Measurements from ENCODE around the gene FNDC3A.
A peak's percentile ranks its signal among the peaks of the same experiment; 100 is the strongest.

Gene FNDC3A

GRCh38 chr13:48975856-48976575 lies at the start of gene FNDC3A:
Gene FNDC3A, plus strand, starts transcription at chr13:48975912. Its CDS starts 30,279 bp downstream, at chr13:49006191.
- DNase-seq, result peak; percentile 2

- DNase-seq, result no peak
Observed at GRCh38 chr13:48928757-48929430, 46.8 kb upstream of the FNDC3A start.

- no peak for DNase-seq
Observed at GRCh38 chr13:48930918-48931317, 44.8 kb upstream of the FNDC3A start.

- DNase-seq, result no peak
Observed at GRCh38 chr13:48938308-48938943, 37.3 kb upstream of the FNDC3A start.

GRCh38 chr13:48939728-48940127 lies 36.0 kb upstream of the FNDC3A start:
- DNase-seq, result no peak

GRCh38 chr13:48942131-48942530 lies 33.6 kb upstream of the FNDC3A start:
- no peak for DNase-seq

- DNase-seq, result no peak
Observed at GRCh38 chr13:48944221-48944620, 31.5 kb upstream of the FNDC3A start.

- no peak for DNase-seq
Observed at GRCh38 chr13:48945626-48946025, 30.1 kb upstream of the FNDC3A start.

GRCh38 chr13:48946163-48946562 lies 29.5 kb upstream of the FNDC3A start:
- no peak for DNase-seq

GRCh38 chr13:48949566-48950500 lies 25.9 kb upstream of the FNDC3A start:
- DNase-seq, result no peak

- no peak for DNase-seq
Observed at GRCh38 chr13:48950501-48950875, 25.2 kb upstream of the FNDC3A start.

- DNase-seq, result no peak
Observed at GRCh38 chr13:48954081-48954480, 21.6 kb upstream of the FNDC3A start.

GRCh38 chr13:48955536-48955935 lies 20.2 kb upstream of the FNDC3A start:
- no peak for DNase-seq

GRCh38 chr13:48961379-48961778 lies 14.3 kb upstream of the FNDC3A start:
- no peak for DNase-seq

GRCh38 chr13:48962281-48962680 lies 13.4 kb upstream of the FNDC3A start:
- no peak for DNase-seq

GRCh38 chr13:48965736-48966135 lies 10.0 kb upstream of the FNDC3A start:
- no peak for DNase-seq

GRCh38 chr13:48969685-48970084 lies 6.0 kb upstream of the FNDC3A start:
- no peak for DNase-seq

GRCh38 chr13:48973845-48974431 lies 1.8 kb upstream of the FNDC3A start:
- no peak for DNase-seq

GRCh38 chr13:48975101-48975855 lies 434 bp upstream of the FNDC3A start:
- DNase-seq, result no peak

GRCh38 chr13:48976576-48977285 lies 1.0 kb downstream of the FNDC3A start:
- DNase-seq, result no peak

GRCh38 chr13:48977286-48977625 lies 1.5 kb downstream of the FNDC3A start:
- no peak for DNase-seq

Data from NCI-H2029 treated with DMSO at 0.1 percent for 48 hours (cell line).